Mesendoderm (in vitro differentiated cells): ENCODE data around the gene CCDC97.
A peak's percentile ranks its signal among the peaks of the same experiment; 100 is the strongest.

Experiments used
- DNase-seq: peaks from one replicate; pipeline ENCODE4 v3.0.0; 2013
- H2AK5ac ChIP-seq: 2 replicates; pipeline ENCODE4 v1.6.1; 2013; ENCODE audit warnings: low read length, inconsistent platforms
- H2BK120ac ChIP-seq: 2 replicates; pipeline ENCODE4 v1.6.1; 2013; ENCODE audit warnings: low read depth, mild to moderate bottlenecking, low read length, moderate library complexity, mixed read lengths
- H2BK15ac ChIP-seq: replicated peaks from 2 replicates; pipeline ENCODE4 v1.6.1; 2013; ENCODE audit warnings: low read depth, mild to moderate bottlenecking, moderate library complexity
- H2BK5ac ChIP-seq: 2 replicates; pipeline ENCODE4 v1.6.1; 2013; ENCODE audit warnings: low read length, inconsistent platforms
- H3K18ac ChIP-seq: 2 replicates; pipeline ENCODE4 v1.6.1; 2013; ENCODE audit warnings: mild to moderate bottlenecking, low read length, mixed read lengths
- H3K23ac ChIP-seq: one replicate; pipeline ENCODE4 v1.6.1; 2013; ENCODE audit warnings: low read length
- H3K27ac ChIP-seq: 2 replicates; pipeline ENCODE4 v1.5.1; 2013; ENCODE audit warnings: low read depth, mild to moderate bottlenecking, inconsistent platforms, low read length, moderate library complexity
- H3K27me3 ChIP-seq: 2 replicates; pipeline ENCODE4 v1.6.1; 2013; ENCODE audit warnings: low read length, control low read depth, mild to moderate bottlenecking, inconsistent platforms; ENCODE audit not compliant: insufficient read depth, poor library complexity
- H3K36me3 ChIP-seq: 2 replicates; pipeline ENCODE4 v1.6.1; 2013; ENCODE audit warnings: low read length, inconsistent platforms; ENCODE audit not compliant: control insufficient read depth, insufficient read depth
- H3K4ac ChIP-seq: one replicate; pipeline ENCODE4 v1.6.1; 2013; ENCODE audit warnings: low read depth, mild to moderate bottlenecking, low read length, moderate library complexity
- H3K4me1 ChIP-seq: 2 replicates; pipeline ENCODE4 v1.6.1; 2013; ENCODE audit warnings: low read depth, low read length, inconsistent platforms; ENCODE audit not compliant: control insufficient read depth
- H3K4me2 ChIP-seq: 2 replicates; pipeline ENCODE4 v1.6.1; 2013; ENCODE audit warnings: low read length
- H3K4me3 ChIP-seq: 2 replicates; pipeline ENCODE4 v1.5.1; 2013; ENCODE audit warnings: mild to moderate bottlenecking, low read length
- H3K56ac ChIP-seq: one replicate; pipeline ENCODE4 v1.6.1; 2013; ENCODE audit warnings: low read length
- H3K79me1 ChIP-seq: 2 replicates; pipeline ENCODE4 v1.6.1; 2013; ENCODE audit warnings: low read length, inconsistent platforms
- H3K79me2 ChIP-seq: 2 replicates; pipeline ENCODE4 v1.6.1; 2013; ENCODE audit warnings: mild to moderate bottlenecking, low read length; ENCODE audit not compliant: control insufficient read depth, insufficient read depth
- H3K9ac ChIP-seq: 2 replicates; pipeline ENCODE4 v1.6.1; 2013; ENCODE audit warnings: low read length, inconsistent platforms
- H4K5ac ChIP-seq: one replicate; pipeline ENCODE4 v1.6.1; 2013; ENCODE audit warnings: low read length
- H4K8ac ChIP-seq: one replicate; pipeline ENCODE4 v1.6.1; 2013; ENCODE audit warnings: low read depth, mild to moderate bottlenecking, control low read depth, low read length, moderate library complexity
- WGBS: extraction: QIAGEN DNeasy Blood & Tissue Kit; methylation state at CpG from one replicate; pipeline ENCODE4 v1.1.7; 2013; ENCODE audit warnings: low lambda C conversion rate, missing lambda C conversion rate; ENCODE audit not compliant: insufficient coverage; ENCODE audit errors: extremely low coverage; 5-methylcytosine and 5-hydroxymethylcytosine counted together

The CCDC97 gene

DNA sequence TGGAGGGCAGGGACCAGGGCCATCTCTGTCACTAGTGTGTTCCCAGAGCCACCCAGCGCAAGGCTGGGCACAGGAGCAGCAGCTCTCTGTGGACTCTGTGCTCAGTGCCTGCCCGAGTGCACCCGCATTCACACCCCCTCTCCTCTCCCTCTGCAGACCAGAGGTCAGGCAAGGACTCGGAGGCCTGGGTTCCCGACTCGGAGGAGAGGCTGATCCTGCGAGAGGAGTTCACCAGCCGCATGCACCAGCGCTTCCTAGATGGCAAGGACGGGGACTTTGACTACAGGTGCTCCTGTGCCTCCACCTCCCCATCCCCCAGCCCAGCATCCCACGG is 10.2 kb downstream of the CCDC97 start:
- H3K36me3 ChIP-seq, result peaks cover 8% of the 10 kb centered on the region
- H3K4me2 ChIP-seq, result no peak overlapping the region
- H4K8ac ChIP-seq, result no peak overlapping the region
- no peak overlapping the region for H3K27ac ChIP-seq
- H3K4me1 ChIP-seq, result peaks cover 23% of the 10 kb centered on the region
- H3K79me2 ChIP-seq, result no peaks in the 10 kb centered on the region
- no peak overlapping the region for H2AK5ac ChIP-seq
- H2BK120ac ChIP-seq, result no peak overlapping the region
- H3K4ac ChIP-seq, result no peak overlapping the region
- H3K18ac ChIP-seq, result no peak overlapping the region
- H2BK5ac ChIP-seq, result no peak overlapping the region
- H3K27me3 ChIP-seq, result no peaks in the 10 kb centered on the region
- no peak overlapping the region for H3K56ac ChIP-seq
- DNase-seq, result no peak
- WGBS, result no CpG with 5 or more reads among the region's 11 CpGs
- no peak overlapping the region for H3K4me3 ChIP-seq
- peaks cover 2% of the 10 kb centered on the region for H3K79me1 ChIP-seq
- no peak overlapping the region for H2BK15ac ChIP-seq
- no peak overlapping the region for H3K23ac ChIP-seq
- no peak overlapping the region for H3K9ac ChIP-seq
- H4K5ac ChIP-seq, result no peak overlapping the region

DNA sequence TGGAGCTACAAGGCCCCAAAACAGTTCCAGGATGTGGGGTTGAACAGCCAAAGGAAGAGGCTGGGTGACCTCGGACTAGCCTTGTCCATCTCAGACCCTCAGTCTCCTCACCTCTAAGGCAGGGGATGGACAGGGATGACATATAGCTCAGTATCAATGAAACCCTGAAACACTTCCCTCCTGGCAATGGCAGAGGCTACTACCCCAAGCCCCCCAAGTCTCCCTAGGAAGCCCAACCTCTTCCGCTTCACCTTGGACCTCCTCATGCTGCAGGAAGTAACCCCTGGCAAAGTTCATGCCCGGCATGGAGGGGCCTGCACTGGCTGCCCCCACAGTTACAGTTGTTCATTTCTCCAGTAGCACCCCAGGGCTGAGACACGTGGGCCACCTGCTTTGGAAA is 10.6 kb downstream of the CCDC97 start:
- Histone ChIP-seq H2BK120ac (no peak overlapping the region), H3K4ac (no peak overlapping the region), H3K18ac (no peak overlapping the region), H2BK15ac (no peak overlapping the region), H4K5ac (no peak overlapping the region), H2BK5ac (no peak overlapping the region), H4K8ac (no peak overlapping the region), H3K56ac (no peak overlapping the region), H3K4me2 (no peak overlapping the region), H3K36me3 (peaks cover 8% of the 10 kb centered on the region), H2AK5ac (no peak overlapping the region), H3K79me1 (peaks cover 2% of the 10 kb centered on the region), H3K9ac (no peak overlapping the region), H3K4me1 (peaks cover 23% of the 10 kb centered on the region), H3K4me3 (no peak overlapping the region), H3K79me2 (no peaks in the 10 kb centered on the region), H3K23ac (no peak overlapping the region), H3K27ac (no peak overlapping the region), H3K27me3 (no peaks in the 10 kb centered on the region)
- no peak for DNase-seq
- WGBS, result no CpG with 5 or more reads among the region's 4 CpGs

DNA sequence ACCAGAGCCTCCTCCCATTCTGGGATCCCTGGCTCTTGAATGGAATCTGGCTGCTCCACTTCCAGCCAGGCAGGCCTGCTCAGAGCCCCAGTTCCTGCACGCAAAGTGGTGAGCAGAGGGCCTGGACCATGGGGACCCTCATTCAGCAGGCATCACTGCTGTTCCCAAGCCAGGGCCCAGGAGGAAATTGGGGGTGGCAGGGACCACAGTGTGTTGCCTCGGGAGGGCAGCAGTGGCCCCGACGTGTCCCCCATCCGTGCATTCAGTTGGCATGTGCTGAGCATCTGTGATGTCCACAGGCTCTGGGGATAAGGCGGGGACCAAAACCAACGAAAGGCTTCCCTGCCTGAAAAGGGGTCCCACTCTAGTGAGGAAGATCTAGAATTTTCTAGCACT is 11.2 kb downstream of the CCDC97 start:
- Histone ChIP-seq H3K9ac (peak overlapping the region; percentile 17), H2BK15ac (no peak overlapping the region), H3K36me3 (peaks cover 8% of the 10 kb centered on the region), H3K56ac (peak overlapping the region; percentile 71), H2AK5ac (no peak overlapping the region), H3K4ac (no peak overlapping the region), H2BK120ac (no peak overlapping the region), H3K79me1 (peaks cover 2% of the 10 kb centered on the region), H3K18ac (no peak overlapping the region), H4K8ac (no peak overlapping the region), H2BK5ac (peak overlapping the region; percentile 66), H3K23ac (peak overlapping the region; percentile 19), H3K4me1 (peaks cover 26% of the 10 kb centered on the region), H3K79me2 (peaks cover under 1% of the 10 kb centered on the region), H3K4me3 (no peak overlapping the region), H4K5ac (no peak overlapping the region), H3K27ac (peak overlapping the region; percentile 99), H3K4me2 (no peak overlapping the region), H3K27me3 (no peaks in the 10 kb centered on the region)
- no CpG with 5 or more reads among the region's 7 CpGs for WGBS
- no peak for DNase-seq

DNA sequence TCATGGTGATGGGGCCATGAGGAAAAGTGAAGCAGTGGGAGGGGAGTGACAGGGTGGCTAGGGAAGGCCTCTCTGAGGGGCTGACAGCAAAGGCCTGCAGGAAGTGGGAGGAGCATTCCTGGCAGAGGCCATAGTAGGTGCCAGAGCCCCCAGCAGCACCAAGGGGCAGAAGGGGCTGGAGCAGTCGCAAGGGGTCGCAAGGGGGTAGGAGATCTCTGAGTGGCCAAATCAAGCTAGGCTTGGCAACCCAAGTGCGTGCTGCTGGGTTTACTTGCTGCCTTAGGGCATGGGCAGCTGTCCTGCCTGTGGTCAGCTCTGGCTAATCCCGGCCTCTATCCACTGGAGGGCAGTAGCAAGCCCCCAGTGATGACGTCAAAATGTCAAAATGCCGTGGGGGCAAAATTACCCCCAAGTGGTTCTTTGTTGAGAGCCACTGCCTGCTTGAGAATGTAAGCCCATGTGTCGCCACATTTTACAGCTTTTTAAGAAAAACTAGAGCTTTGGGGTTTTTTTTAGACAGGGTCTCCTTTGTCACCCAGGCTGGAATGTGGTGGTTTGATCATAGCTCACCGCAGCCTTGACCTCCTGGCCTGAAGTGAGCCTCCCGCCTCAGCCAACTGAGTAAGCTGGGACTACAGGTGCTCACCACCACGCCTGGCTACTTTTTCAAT is 11.8 kb downstream of the CCDC97 start:
- no peak overlapping the region for H3K23ac ChIP-seq
- no peak overlapping the region for H4K8ac ChIP-seq
- DNase-seq, result peak; percentile 93
- no peak overlapping the region for H3K4me2 ChIP-seq
- no peak overlapping the region for H3K4me3 ChIP-seq
- peak overlapping the region; percentile 66 for H2BK5ac ChIP-seq
- peaks cover 2% of the 10 kb centered on the region for H3K79me2 ChIP-seq
- H3K18ac ChIP-seq, result peak overlapping the region; percentile 89
- peaks cover 8% of the 10 kb centered on the region for H3K36me3 ChIP-seq
- peaks cover 2% of the 10 kb centered on the region for H3K79me1 ChIP-seq
- H3K27ac ChIP-seq, result peak overlapping the region; percentile 99
- H3K4ac ChIP-seq, result peak overlapping the region; percentile 82
- H3K56ac ChIP-seq, result peak overlapping the region; percentile 71
- no peaks in the 10 kb centered on the region for H3K27me3 ChIP-seq
- H2BK120ac ChIP-seq, result no peak overlapping the region
- no peak overlapping the region for H2AK5ac ChIP-seq
- WGBS, result no CpG with 5 or more reads among the region's 10 CpGs
- H2BK15ac ChIP-seq, result no peak overlapping the region
- peak overlapping the region; percentile 37 for H3K9ac ChIP-seq
- H4K5ac ChIP-seq, result no peak overlapping the region
- peaks cover 29% of the 10 kb centered on the region for H3K4me1 ChIP-seq

DNA sequence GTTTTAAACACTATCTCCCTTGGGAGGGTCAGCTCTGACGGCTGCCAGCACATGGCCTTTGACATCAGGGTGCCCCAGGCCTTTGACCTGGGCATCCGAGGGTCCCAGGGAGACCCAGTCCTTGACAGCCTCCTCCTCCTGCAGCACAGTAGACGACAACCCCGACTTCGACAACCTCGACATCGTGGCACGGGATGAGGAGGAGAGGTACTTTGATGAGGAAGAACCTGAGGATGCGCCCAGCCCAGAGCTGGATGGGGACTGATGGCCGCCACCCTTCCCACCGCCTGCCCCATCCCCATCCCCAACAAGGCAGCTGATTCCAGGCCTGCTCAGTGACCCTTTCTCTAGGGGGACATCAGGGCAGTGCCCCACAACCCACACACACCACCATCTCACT is 12.5 kb downstream of the CCDC97 start:
- peak overlapping the region; percentile 29 for H2BK120ac ChIP-seq
- H4K5ac ChIP-seq, result no peak overlapping the region
- H3K79me1 ChIP-seq, result peaks cover 4% of the 10 kb centered on the region
- H2AK5ac ChIP-seq, result peak overlapping the region; percentile 4
- H3K4me3 ChIP-seq, result no peak overlapping the region
- peaks cover 2% of the 10 kb centered on the region for H3K79me2 ChIP-seq
- no peak overlapping the region for H3K4me2 ChIP-seq
- no peak for DNase-seq
- peak overlapping the region; percentile 95 for H2BK5ac ChIP-seq
- H4K8ac ChIP-seq, result no peak overlapping the region
- H3K4ac ChIP-seq, result peak overlapping the region; percentile 82
- peak overlapping the region; percentile 70 for H3K56ac ChIP-seq
- no CpG with 5 or more reads among the region's 11 CpGs for WGBS
- H3K27ac ChIP-seq, result peak overlapping the region; percentile 99
- H2BK15ac ChIP-seq, result no peak overlapping the region
- no peaks in the 10 kb centered on the region for H3K27me3 ChIP-seq
- no peak overlapping the region for H3K23ac ChIP-seq
- H3K4me1 ChIP-seq, result peaks cover 34% of the 10 kb centered on the region
- H3K9ac ChIP-seq, result peak overlapping the region; percentile 37
- H3K36me3 ChIP-seq, result peaks cover 6% of the 10 kb centered on the region
- H3K18ac ChIP-seq, result peak overlapping the region; percentile 89

DNA sequence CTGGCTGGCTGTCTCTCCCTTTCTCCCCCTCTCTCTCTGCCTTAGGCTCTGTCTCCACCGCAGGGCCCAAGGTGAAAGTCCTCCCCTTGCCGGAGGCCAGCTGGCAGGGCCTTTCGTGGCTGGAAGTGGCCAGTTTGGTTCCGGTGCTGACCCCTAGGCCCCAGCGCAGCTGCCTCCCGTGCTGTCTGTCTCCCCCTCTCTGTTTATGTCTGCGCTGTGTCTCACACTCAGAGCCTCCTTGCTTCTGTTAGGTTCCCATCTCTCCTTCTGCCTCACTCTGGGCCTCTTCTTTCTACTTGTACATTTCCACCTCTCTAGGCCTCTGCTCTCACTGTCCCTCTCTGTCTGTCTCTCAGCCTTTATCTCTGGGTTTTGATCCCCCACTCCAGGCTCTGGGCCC is 13.1 kb downstream of the CCDC97 start:
- no CpG with 5 or more reads among the region's 7 CpGs for WGBS
- no peak overlapping the region for H2BK15ac ChIP-seq
- H4K8ac ChIP-seq, result peak overlapping the region; percentile 28
- H3K23ac ChIP-seq, result peak overlapping the region; percentile 59
- peak overlapping the region; percentile 99 for H3K27ac ChIP-seq
- H3K27me3 ChIP-seq, result no peaks in the 10 kb centered on the region
- DNase-seq, result no peak
- H3K4me3 ChIP-seq, result no peak overlapping the region
- peak overlapping the region; percentile 97 for H3K4ac ChIP-seq
- H3K79me2 ChIP-seq, result peaks cover 2% of the 10 kb centered on the region
- H3K79me1 ChIP-seq, result peaks cover 4% of the 10 kb centered on the region
- peak overlapping the region; percentile 95 for H2BK5ac ChIP-seq
- H3K9ac ChIP-seq, result peak overlapping the region; percentile 37
- H3K4me2 ChIP-seq, result no peak overlapping the region
- H3K36me3 ChIP-seq, result peaks cover 6% of the 10 kb centered on the region
- H3K56ac ChIP-seq, result peak overlapping the region; percentile 70
- peak overlapping the region; percentile 40 for H2AK5ac ChIP-seq
- H4K5ac ChIP-seq, result peak overlapping the region; percentile 10
- peaks cover 37% of the 10 kb centered on the region for H3K4me1 ChIP-seq
- H2BK120ac ChIP-seq, result peak overlapping the region; percentile 31
- H3K18ac ChIP-seq, result peak overlapping the region; percentile 89
